GM13977 (cell line): Measurements from ENCODE around the gene ENTPD7.

Source experiments
- DNase-seq: peaks from one replicate; pipeline ENCODE4 v3.0.0; 2012; ENCODE audit warnings: low spot score
- CTCF ChIP-seq: IDR thresholded peaks from 2 replicates; pipeline ENCODE4 v1.5.1; 2012; ENCODE audit warnings: mild to moderate bottlenecking, control low read depth; ENCODE audit not compliant: insufficient read depth; ENCODE audit errors: extremely low read depth, missing control alignments
- in situ Hi-C: fragments of 300-500 bp; cut with MboI; formaldehyde crosslinking; loops from one replicate; pipeline ENCODE4 v1.12.0; 2022; ENCODE audit warnings: low sequenced_read_pairs, low pct_unique_long_range_greater_than_20kb, mixed read lengths, inconsistent platforms; ENCODE audit not compliant: unreplicated experiment

Gene ENTPD7

GRCh38 chr10:99659031-99659867 lies at the start of gene ENTPD7:
TSS of gene ENTPD7 (plus strand) at chr10:99659509. CDS start at chr10:99659957, 448 bp downstream.
- in situ Hi-C loops: no loop called here
- TF ChIP-seq CTCF: no peak
- peak; percentile 98 for DNase-seq

- in situ Hi-C loops: loop anchor here (10.0 kb wide), 1 partner anchor 45 kb away; no protein-coding TSS in a partner anchor
- no peak for DNase-seq
- TF ChIP-seq CTCF: no peak
These were observed 49.1 kb upstream of the ENTPD7 start for GRCh38 chr10:99610221-99610620.

GRCh38 chr10:99611326-99611725 lies 48.0 kb upstream of the ENTPD7 start:
- in situ Hi-C loops: loop anchor here (10.0 kb wide), 1 partner anchor 47 kb away; no protein-coding TSS in a partner anchor
- DNase-seq: no peak
- no peak for TF ChIP-seq CTCF

GRCh38 chr10:99612167-99612831 lies 47.0 kb upstream of the ENTPD7 start:
- TF ChIP-seq CTCF: peak; percentile 82
- in situ Hi-C loops: loop anchor here (10.0 kb wide), 1 partner anchor 47 kb away; no protein-coding TSS in a partner anchor
- DNase-seq: peak; percentile 69

GRCh38 chr10:99615426-99615825 lies 43.9 kb upstream of the ENTPD7 start:
- in situ Hi-C loops: loop anchor here (10.0 kb wide), 1 partner anchor 51 kb away; no protein-coding TSS in a partner anchor
- TF ChIP-seq CTCF: no peak
- no peak for DNase-seq

GRCh38 chr10:99617696-99618095 lies 41.6 kb upstream of the ENTPD7 start:
- DNase-seq: no peak
- in situ Hi-C loops: loop anchor here (10.0 kb wide), 1 partner anchor 53 kb away; no protein-coding TSS in a partner anchor
- no peak for TF ChIP-seq CTCF
